Stomach smooth muscle (tissue), 2 donors: ENCODE measurements around the gene COP1.
"Not testable (repeated sequence)": the region's sequence is repeated elsewhere in the genome, so short reads cannot be mapped to it uniquely, and the experiment has no call there.

Source experiments
- H3K27ac ChIP-seq: one replicate; pipeline ENCODE4 v1.7.0; 2013; ENCODE audit warnings: mild to moderate bottlenecking, low read length, inconsistent platforms
- H3K27me3 ChIP-seq, 2 donors: one replicate each; pipeline ENCODE4 v1.7.0; 2013; ENCODE audit warnings: low read length in 2 of 2; ENCODE audit not compliant: insufficient read depth in 2 of 2, control insufficient read depth in 1 of 2
- H3K36me3 ChIP-seq, 2 donors: one replicate each; pipeline ENCODE4 v1.7.0; 2013; ENCODE audit warnings: low read length in 2 of 2; ENCODE audit not compliant: control insufficient read depth in 2 of 2, insufficient read depth in 2 of 2
- H3K4me1 ChIP-seq: one replicate; pipeline ENCODE4 v1.7.0; 2013; ENCODE audit warnings: low read length; ENCODE audit not compliant: control insufficient read depth, insufficient read depth
- H3K4me3 ChIP-seq, 2 donors: one replicate each; pipeline ENCODE4 v1.7.0; 2013; ENCODE audit warnings: low read length in 2 of 2
- H3K9ac ChIP-seq, 2 donors: one replicate each; pipeline ENCODE4 v1.7.0; 2013; ENCODE audit warnings: low read length in 2 of 2, mild to moderate bottlenecking in 1 of 2
- H3K9me3 ChIP-seq, 2 donors: one replicate each; pipeline ENCODE4 v1.7.0; 2013; ENCODE audit warnings: low read length in 2 of 2; ENCODE audit not compliant: control insufficient read depth in 2 of 2
- donor health status: healthy.
- donor health status: Pancreatic carcinoma.

COP1 gene

DNA sequence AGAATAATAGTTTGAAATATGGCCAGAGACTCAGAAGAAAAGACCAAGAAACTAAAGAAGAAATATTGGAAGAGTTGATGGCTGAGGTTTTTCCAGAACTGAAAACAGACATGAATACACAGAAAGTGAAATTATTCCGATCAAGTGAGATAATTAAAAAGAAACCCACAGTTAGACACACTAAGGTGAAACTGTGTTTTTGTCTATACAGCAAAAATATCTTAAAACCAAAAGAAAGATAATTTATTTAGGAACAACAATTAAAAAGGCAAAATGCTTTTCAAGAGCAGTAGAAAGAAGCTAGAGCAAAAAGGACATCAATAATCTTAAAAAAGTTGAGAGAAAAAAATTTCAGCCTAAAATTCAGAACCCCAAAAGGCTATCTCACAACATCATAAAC is 116.3 kb downstream of the COP1 start:
- no peak overlapping the region for H3K9ac ChIP-seq
- H3K4me1 ChIP-seq = no peaks in the 10 kb centered on the region
- no peak overlapping the region for H3K27ac ChIP-seq
- H3K9me3 ChIP-seq = no peaks in the 10 kb centered on the region
- no peaks in the 10 kb centered on the region for H3K27me3 ChIP-seq
- no peaks in the 10 kb centered on the region for H3K36me3 ChIP-seq
- no peak overlapping the region for H3K4me3 ChIP-seq

DNA sequence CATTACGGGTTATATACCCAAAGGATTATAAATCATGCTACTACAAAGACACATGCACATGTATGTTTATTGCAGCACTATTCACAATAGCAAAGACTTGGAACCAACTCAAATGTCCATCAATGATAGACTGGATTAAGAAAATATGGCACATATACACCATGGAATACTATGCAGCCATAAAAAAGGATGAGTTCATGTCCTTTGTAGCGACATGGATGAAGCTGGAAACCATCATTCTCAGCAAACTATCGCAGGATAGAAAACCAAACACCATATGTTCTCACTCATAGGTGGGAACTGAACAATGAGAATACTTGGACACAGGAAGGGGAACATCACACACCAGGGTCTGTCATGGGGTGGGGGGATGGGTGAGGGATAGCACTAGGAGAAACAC is 119.3 kb downstream of the COP1 start:
- H3K27me3 ChIP-seq, H3K4me3 ChIP-seq, H3K4me1 ChIP-seq, H3K27ac ChIP-seq, H3K36me3 ChIP-seq, H3K9me3 ChIP-seq, H3K9ac ChIP-seq: not testable (repeated sequence)

DNA sequence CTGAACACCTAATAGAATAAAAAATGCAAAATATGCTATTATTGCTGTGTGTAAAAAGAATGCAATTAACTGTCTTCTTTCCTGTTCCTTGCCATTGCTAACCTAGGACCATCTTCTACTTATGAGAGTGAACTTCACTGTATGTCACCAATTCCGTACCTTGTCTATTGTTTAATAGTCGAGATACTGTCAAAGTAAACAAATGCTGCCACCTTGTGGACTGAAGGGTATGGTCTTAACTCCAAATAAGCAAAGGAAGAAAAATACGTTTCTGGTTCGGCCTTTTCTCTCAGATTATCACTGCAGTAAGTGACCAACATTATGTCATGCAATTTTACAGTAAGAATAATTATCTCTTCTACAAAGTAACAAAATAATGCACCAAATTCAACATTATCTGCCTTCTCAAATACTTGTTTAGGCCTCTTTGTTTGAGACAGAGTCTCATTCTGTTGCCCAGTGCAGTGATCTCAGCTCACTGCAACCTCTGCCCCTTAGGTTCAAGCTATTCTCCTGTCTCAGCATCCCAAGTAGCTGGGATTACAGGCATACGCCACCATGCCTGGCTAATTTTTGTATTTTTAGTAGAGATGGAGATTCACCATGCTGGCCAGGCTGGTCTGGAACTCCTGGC is 133.4 kb downstream of the COP1 start:
- no peaks in the 10 kb centered on the region for H3K4me1 ChIP-seq
- no peak overlapping the region for H3K27ac ChIP-seq
- H3K4me3 ChIP-seq = no peak overlapping the region
- H3K36me3 ChIP-seq = no peaks in the 10 kb centered on the region
- H3K9ac ChIP-seq = no peak overlapping the region
- H3K27me3 ChIP-seq = no peaks in the 10 kb centered on the region
- no peaks in the 10 kb centered on the region for H3K9me3 ChIP-seq

DNA sequence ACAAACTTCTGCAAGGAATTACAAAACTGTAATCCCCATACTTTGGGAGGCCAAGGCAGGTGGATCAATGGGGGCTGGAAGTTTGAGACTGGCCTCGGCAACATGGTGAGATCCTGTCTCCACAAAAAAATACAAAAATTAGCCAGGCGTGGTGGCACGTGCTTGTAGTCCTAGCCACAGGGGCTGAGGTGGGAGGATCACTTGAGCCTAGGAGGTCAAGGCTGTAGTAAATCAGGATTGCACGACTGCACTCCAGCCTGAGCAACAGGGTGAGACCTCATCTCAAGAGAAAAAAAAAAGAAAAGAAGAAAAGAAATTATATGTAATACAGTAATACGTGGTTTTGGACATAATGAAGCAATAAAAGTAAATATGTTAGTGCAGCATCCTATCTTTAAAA is 138.2 kb downstream of the COP1 start:
- no peak overlapping the region for H3K4me3 ChIP-seq
- no peaks in the 10 kb centered on the region for H3K36me3 ChIP-seq
- H3K27me3 ChIP-seq = no peaks in the 10 kb centered on the region
- no peaks in the 10 kb centered on the region for H3K9me3 ChIP-seq
- no peak overlapping the region for H3K27ac ChIP-seq
- no peaks in the 10 kb centered on the region for H3K4me1 ChIP-seq
- no peak overlapping the region for H3K9ac ChIP-seq

DNA sequence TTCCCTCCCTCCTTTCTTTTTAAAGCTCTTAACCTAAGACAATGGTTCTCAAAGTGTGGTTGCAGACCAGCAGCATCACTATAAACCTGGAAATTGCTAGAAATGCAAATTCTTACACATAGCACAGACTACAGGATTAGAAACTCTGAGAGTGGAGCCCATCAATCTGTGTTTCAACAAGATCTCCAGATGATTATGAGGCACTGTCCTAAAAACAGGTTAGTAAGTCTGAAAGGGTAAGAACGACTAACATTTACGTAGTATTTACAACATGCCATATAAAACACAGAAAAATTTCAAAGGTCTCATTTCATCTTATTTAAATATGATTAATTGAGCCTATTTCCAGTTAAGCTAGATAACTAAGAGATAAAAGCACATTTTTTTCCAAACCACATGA is 138.8 kb downstream of the COP1 start:
- Histone ChIP-seq H3K27me3 (no peaks in the 10 kb centered on the region), H3K9me3 (no peaks in the 10 kb centered on the region), H3K4me1 (no peaks in the 10 kb centered on the region), H3K9ac (no peak overlapping the region), H3K4me3 (no peak overlapping the region), H3K36me3 (no peaks in the 10 kb centered on the region), H3K27ac (no peak overlapping the region)

DNA sequence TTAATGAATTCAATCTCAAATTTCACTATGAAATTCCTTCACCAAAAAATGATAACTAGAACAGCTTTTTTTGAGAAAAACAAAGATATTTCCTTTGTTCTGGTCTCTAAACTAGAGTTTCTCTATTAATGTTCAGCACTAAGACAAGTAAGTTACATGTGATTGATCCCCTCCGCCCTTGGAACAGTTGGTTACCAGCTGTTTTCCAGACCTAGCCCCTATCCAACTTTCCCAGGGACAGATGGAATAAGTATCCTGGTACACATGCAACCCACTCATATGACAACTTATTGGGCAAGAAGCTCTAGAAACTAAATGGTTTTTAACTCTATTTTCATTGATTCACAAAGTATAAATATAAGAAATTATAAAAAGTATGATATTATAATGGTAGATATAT is 140.4 kb downstream of the COP1 start:
- Histone ChIP-seq H3K27me3 (no peaks in the 10 kb centered on the region), H3K36me3 (no peaks in the 10 kb centered on the region), H3K9me3 (no peaks in the 10 kb centered on the region), H3K4me3 (no peak overlapping the region), H3K27ac (no peak overlapping the region), H3K9ac (no peak overlapping the region), H3K4me1 (no peaks in the 10 kb centered on the region)

DNA sequence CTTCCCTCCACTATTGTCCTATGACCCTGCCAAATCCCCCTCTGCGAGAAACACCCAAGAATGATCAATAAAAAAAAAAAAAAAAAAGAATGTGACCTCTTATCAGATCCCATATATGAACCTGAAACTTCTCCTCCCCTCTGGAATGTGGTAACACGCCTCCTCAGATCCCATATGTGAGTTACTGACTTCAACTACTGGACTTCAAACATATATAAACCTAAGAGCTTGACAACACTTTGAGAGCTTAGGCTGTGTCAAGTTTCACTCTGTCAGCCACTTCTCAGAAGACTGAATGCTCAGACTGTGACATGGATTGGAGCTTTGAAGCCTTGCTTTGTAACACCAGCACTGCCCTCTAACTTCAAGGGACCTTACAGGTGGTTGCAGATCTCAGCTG is 148.4 kb downstream of the COP1 start:
- no peaks in the 10 kb centered on the region for H3K9me3 ChIP-seq
- no peaks in the 10 kb centered on the region for H3K36me3 ChIP-seq
- H3K4me1 ChIP-seq = no peaks in the 10 kb centered on the region
- H3K27me3 ChIP-seq = no peaks in the 10 kb centered on the region
- H3K9ac ChIP-seq = no peak overlapping the region
- H3K27ac ChIP-seq = no peak overlapping the region
- H3K4me3 ChIP-seq = no peak overlapping the region

DNA sequence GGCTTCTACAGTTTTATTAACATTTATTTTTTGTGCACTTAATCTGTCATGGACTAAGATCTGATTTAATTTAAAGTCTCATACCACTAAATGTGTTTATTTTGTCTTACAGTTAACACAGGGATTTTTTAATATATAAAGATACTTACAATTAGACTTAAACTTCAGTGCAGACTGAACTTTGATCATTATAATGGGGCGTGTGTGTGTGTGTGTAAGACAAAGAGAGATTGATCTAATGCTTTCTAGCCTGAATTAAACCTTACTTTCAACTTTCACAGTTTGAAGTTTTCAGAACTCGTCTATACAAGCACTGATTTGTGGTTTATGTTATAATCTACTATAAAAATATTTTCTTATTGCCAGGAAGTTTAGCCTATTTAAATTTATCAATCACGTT is 150.8 kb downstream of the COP1 start:
- Histone ChIP-seq H3K9me3 (no peaks in the 10 kb centered on the region), H3K27me3 (no peaks in the 10 kb centered on the region), H3K36me3 (no peaks in the 10 kb centered on the region), H3K27ac (no peak overlapping the region), H3K4me1 (no peaks in the 10 kb centered on the region), H3K9ac (no peak overlapping the region), H3K4me3 (no peak overlapping the region)

DNA sequence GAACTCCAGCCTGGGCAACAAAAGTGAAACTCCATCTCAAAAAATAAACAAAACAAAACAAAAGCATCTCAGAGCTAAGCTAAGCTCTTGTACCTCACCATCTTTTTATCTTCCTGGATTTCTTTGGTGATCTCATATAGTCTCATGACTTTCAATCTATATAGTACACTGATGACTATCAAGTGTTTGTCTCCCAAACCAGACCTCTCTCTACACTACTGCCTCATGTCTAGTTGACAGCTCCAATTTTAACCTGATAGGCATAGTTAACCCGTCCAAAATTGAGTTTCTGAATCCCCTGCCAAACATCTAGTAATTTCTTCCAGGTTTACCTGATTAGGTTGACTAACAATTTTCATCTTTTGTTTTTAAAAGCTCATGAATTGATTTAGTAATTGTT is 151.7 kb downstream of the COP1 start:
- no peak overlapping the region for H3K4me3 ChIP-seq
- H3K9me3 ChIP-seq = no peaks in the 10 kb centered on the region
- H3K36me3 ChIP-seq = no peaks in the 10 kb centered on the region
- no peaks in the 10 kb centered on the region for H3K27me3 ChIP-seq
- no peak overlapping the region for H3K27ac ChIP-seq
- H3K4me1 ChIP-seq = no peaks in the 10 kb centered on the region
- H3K9ac ChIP-seq = no peak overlapping the region

DNA sequence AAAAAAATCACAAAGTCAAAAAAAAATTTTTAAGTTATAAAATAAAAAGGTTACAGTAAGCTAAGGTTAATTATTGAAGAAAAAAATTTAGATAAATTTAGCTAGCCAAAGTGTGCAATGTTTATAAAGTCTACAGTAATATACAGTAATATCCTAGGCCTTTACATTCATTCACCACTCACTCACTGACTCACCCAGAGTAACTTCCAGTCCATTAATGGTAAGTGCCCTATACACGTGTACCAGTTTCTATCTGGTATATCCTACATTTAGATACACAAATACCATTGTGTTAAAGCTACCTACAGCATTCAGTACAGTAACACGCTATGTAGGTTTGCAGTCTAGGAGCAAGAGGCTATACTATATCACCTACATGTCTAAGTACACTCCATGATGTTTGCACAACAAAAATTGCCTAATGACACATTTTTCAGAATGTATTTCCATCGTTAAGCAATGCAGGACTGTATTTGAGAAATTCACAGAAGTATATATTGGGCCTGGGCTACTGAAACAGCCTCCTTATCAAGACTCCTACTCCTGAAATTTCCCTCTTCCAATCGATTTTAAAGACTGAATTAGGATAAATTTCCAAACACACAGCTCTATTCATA is 155.1 kb downstream of the COP1 start:
- Histone ChIP-seq H3K27me3 (no peaks in the 10 kb centered on the region), H3K27ac (no peak overlapping the region), H3K4me3 (no peak overlapping the region), H3K9ac (no peak overlapping the region), H3K9me3 (no peaks in the 10 kb centered on the region), H3K36me3 (no peaks in the 10 kb centered on the region), H3K4me1 (no peaks in the 10 kb centered on the region)

DNA sequence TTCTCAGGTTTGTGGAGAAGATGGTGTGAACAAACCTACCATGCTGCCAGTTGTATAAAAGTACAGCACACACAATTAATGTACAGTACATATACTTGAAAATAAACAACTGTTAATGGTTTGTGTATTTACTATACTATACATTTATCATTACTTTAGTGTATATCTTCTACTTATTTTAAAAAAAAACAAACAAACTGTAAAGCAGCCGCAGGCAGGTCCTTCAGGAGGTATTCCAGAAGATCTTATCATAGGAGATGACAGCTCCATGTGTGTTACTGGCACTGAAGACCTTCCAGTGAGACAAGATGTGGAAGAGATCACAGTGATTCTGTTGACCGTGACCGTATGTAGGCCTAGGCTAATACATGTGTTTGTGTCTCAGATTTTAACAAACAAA is 155.7 kb downstream of the COP1 start:
- Histone ChIP-seq H3K36me3 (no peaks in the 10 kb centered on the region), H3K4me3 (no peak overlapping the region), H3K9ac (no peak overlapping the region), H3K9me3 (no peaks in the 10 kb centered on the region), H3K27ac (no peak overlapping the region), H3K27me3 (no peaks in the 10 kb centered on the region), H3K4me1 (no peaks in the 10 kb centered on the region)
